Ureter (tissue), 1 donor: ENCODE data around the gene ZBTB45. TPM values are rescaled to one million over a fixed set of nuclear protein-coding genes. Genes with fewer than 3 reads are reported as not detected.
"Not testable (repeated sequence)": the region's sequence is repeated elsewhere in the genome, so short reads cannot be mapped to it uniquely, and the experiment has no call there.

Experiments
- DNase-seq: peaks from one replicate; pipeline ENCODE4 v3.0.0-alpha.2; 2020; ENCODE audit warnings: low spot score
- total RNA-seq: library from RNA; stranded (reverse); gene quantifications from one replicate; pipeline ENCODE4 v1.2.4, GENCODE V29; 2023
- donor health status: DM: yes; HTN: yes; CAD: no.

The ZBTB45 gene
- total RNA-seq, 1 donor from 2014 or later: 14.9 TPM

DNA sequence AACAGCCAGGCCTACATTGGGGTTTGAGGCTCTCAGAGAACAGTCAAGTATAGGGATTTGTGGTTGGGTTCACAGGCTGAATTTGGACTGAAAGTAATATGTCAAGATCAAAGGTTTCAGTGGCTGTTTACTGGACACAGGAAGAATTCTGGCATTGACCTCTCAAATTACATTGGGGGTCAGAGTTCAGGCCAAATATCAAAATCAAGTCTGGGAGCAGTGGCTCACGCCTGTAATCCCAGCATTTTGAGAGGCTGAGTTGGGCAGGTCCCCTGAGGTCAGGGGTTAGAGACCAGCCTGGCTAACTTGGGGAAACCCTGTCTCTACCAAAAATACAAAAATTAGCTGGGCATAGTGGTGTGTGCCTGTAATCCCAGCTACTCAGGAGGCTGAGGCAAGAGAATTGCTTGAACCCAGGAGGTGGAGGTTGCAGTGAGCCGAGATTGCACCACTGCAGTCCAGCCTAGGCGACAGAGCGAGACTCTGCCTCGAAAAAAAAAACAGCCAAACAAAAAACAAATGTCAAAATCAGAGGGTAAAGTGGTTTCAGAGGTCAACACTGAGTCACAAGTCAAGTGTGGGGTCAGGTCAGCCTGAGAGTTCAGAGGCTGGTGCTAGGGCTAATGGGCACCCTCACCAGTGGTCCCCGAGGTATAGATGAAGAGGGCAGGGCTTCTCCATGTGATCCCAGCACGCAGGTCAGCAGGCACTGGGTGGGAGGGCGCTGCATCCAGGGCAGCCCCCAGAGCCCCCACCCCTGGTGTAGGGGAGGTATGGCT lies 9.3 kb downstream of the ZBTB45 start:
- DNase-seq: no peak

DNA sequence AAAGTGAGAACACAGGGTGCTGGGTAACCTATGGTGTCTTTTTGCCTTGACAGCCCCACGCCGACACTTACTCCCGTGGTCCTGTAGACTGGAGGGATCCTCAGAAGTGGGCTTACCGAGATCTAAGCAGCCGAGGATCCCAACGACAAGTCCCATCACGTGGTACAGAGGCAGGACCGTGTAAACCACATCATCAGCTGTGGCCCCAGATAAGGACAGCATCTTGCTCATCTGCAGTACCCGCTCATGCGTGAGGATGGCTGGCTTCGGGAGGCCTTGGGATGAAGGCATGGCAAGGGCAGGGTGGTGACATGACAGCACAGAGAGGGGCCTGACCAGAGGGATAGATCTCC lies 9.9 kb downstream of the ZBTB45 start:
- no peak for DNase-seq

DNA sequence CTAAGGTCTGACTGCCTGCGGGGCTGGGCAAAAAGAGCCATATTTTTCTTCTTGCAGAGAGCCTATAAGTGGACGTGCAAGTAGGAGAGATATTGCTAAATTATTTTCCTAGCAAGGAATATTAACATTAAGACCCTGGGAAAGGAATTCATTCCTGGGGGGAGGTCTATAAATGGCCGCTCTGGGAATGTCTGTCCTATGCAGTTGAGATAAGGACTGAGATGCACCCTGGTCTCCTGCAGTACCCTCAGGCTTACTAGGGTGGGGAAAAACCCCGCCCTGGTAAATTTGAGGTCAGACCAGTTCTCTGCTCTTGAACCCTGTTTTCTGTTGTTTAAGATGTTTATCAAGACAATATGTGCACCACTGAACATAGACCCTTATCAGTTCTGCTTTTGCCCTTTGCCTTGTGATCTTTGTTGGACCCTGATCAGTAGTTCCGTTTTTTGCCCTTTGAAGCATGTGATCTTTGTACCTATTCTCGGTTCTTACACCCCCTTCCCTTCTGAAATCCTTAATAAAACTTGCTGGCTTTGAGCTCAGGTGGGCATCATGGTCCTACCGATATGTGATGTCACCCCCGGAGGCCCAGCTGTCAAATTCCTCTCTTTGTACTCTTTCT lies 11.9 kb downstream of the ZBTB45 start:
- DNase-seq: not testable (repeated sequence)

DNA sequence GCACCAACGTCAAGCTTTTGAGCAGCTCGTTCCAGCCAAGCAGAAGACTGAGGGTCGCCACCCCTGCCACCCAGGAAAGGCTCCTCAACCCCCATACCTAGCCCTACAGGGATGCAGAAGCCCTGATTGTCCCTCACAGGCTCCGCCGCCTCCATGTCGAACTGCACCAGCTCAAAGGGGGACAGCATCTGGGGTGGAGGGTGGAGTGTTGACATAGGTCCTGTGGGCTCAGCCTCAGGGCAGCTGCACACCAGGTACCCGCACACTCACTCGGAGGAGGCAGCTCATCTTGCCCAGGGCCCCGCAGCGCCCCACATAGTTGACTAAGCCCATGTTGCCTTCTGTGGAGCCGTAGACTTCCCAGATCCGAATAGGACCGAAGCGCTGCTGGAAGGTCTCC lies 19.4 kb downstream of the ZBTB45 start:
- DNase-seq: no peak

DNA sequence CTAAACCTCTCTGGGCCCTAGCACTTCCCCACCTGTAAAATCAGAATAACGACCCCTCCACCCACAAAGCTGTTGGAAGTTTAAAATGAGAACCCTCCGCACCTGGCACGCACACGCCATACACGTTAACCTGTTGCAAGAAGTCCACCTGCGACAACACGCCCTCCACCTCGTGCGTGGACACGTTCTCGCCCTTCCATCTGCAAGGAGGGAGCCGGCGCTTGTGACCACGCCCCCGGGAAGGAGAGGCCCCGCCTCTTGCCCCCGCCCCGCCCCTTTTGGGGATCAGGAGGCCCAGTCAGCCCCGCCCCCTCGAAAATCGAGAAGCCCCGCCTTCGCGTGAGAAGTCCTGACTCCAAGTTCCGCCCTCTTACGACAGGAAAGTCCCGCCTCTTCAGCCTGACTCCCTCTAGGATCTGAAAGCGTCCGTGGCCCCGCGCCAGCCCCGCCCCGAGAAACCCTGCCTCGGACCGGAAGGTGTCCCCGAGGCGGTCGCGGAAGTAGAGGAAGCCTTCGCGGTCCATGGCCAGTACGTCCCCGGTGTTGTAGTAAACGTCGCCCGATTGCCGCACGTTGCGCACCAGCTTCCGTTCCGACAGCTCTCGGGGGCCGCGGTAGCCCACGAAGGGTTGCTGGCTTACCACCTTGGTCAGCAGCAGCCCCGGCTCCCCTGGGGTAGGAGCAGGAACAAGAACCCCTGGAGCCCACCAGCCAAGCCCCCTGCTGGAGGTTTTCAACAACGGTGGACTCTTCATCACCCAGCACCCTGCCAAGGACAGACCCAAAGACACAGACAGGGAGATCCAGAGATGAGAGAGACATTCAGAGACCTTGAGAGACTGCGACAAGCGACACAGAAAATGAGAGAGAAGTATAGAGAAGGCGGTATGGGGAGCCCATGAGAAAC lies 20.3 kb downstream of the ZBTB45 start:
- DNase-seq: peak; percentile 100

DNA sequence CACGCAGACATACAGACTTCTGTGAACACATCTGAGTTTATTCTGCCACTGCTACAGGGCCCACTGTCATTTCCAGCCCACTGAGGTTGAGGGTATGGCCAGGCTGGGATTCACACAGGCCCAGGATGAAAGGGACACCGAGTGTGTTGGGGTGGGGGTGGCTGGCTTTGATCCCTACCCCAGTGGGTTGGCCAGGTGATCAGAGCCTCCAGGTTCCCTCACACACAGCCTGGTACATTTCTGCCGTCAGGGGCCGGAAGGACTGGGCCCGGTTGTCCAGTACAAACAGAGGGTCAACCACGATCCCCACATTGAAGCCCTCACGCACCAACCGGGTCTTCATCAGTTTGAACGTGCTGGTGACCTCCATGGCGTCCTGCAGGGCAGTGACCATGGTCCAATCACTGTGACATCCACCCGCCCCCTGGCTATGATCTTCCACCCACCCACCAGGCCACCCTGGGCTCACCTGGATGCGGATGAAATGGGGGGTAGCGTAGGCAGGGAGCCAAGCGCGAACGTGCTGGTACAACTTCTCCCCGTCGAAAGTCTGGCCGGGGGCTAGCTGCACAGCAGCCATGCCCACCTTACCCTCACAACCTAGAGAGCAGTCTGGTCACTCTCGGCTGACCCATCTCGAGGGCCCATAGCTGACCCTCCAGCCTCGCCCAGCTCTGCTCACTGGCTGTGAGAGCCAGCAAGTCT lies 21.1 kb downstream of the ZBTB45 start:
- DNase-seq: no peak

DNA sequence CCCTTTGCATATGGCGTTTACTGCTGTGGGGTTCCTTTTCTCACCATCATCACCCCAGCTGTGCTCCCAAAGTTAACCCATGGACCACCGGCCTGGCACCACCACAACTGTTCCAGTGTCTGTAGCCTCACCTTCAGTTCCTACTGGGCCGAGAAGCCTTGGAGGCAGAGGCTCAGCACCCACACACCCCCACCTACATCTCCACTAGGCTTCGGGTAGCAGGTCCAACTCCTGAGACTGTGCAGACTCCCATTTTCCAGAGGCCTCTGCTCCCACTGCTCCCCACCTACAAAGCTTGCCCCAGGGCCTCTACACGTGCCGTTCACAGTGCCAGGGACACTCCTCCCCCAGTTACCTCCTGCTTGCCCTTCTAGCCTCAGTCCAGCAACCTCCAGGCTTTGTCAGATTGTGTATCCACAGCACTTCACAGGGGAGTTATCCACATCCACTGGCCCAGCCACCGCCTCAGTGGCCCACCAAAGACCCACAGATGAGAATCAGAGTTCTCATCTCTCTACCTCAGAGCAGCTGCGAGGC lies 21.9 kb downstream of the ZBTB45 start:
- no peak for DNase-seq

DNA sequence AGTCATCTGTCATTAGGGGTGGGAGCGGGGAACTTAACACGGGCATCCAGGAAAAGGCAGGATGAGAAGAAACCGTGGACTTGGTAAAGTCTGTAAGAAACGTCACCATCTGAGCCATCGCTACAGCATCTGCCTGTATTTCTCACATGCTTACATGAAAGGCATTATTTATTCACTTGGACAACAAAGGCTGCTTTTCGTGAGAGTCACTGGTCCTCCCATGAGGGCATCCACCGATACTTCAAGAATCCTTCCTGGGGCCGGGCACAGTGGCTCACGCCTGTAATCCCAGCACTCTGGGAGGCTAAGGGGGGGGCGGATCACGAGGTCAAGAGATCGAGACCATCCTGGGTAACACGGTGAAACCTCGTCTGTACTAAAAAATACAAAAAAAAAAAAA lies 27.3 kb downstream of the ZBTB45 start:
- no peak for DNase-seq

DNA sequence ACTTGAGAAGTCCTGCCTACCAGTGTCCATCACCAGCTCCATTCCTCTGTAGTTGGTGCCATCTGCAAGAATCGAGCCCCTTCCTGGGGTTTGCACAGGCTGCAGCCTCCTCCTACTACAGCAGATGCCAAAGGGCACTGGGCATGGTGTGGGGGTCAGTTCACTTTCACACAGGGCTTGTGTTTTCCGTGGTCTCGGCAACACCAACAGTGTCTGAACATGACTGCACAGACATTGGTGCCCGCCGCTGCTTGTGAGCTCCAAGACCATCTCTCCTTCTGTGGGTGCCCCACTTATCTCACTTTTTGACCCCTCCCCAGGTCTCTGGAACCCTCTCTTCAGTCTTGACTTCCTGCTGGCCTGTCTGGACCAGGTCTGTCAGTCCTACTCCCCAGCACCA lies 28.2 kb downstream of the ZBTB45 start:
- DNase-seq: no peak

DNA sequence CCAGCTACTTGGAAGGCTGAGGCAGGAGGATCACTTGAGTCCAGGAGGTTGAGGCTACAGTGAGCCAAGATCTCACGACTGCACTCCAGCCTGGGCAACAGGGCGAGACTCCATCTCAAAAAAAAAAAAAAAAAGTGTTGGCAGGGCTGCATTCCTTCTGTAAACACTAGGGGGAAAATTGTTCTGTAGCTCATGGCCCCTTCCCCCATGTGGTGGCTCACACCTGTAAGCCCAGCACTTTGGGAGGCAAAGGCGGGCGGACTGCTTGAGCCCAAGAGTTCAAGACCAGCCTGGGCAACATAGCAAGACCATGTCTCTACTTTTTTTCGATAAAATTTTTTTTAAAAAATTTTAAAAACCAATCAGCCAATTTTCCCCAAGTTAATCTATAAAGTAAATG lies 35.3 kb downstream of the ZBTB45 start:
- not testable (repeated sequence) for DNase-seq

DNA sequence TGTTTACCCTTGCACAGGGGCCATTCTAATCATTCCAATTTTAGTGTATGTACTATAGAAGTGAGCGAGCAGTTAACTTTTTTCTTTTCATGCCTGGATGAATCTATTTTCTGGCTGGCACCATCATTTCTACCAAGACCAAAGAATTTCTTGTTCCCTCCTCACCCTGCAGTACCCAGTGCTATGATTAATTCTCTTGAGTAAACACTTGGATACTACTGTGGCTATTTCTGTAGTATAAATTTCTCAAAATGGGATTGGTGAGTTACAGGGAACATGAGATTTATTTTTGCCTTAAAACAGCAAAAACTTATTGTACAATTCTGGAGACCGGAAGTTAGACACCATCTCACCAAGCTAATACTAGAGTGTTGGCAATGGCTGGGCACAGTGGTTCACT lies 35.8 kb downstream of the ZBTB45 start:
- no peak for DNase-seq

DNA sequence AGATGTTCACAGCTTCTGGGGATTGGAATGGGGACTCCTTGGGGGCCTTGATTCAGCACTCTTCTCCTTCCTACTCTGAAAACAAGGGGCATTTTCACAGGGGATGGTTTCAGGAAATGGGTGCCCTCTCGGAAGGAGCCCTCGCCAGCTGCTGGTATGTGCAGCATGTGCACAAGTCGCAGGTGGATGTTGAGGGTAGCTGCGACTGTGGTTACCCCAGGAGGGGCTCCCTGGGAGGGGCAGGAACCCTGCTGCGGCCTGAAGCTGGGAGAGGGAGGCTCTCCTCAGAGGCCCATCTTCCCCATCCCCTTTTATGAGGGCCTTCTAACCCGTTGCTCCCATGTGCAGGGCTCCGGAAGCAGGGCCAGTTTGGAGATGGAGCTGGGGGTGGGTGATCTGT lies 37.2 kb downstream of the ZBTB45 start:
- no peak for DNase-seq

DNA sequence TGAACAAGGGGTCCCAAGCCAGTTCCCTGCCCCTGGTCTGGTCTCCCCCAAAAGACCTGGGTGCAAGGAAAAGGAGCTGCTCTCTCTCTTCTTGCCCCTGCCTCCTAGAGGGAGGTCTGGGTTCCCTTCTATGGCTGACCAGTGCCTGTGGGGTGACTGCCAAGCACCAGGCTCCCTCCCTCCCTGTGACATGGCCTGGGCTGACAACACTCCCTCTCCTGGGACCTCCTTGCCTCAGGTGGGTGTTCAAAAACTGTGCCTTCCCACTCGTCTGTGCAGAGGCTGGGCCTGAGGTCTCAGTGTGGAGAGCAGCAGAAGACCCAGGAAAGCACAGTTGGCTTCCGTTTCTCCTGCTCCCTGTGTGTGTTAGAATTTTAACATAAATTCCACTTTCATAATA lies 38.8 kb downstream of the ZBTB45 start:
- DNase-seq: no peak

DNA sequence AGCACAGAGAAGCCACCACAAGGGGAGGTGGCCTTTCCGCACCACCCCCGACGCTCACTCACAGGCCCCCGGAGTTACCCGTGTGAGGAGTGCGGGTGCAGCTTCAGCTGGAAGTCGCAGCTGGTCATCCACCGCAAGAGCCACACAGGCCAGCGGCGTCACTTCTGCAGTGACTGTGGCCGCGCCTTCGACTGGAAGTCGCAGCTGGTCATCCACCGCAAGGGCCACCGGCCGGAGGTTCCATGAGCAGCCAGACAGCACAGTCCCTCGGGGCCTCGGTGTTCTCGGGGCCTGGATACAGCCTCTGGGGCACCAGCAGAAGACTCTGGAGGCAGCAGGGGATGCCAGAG lies 39.2 kb downstream of the ZBTB45 start:
- DNase-seq: no peak

DNA sequence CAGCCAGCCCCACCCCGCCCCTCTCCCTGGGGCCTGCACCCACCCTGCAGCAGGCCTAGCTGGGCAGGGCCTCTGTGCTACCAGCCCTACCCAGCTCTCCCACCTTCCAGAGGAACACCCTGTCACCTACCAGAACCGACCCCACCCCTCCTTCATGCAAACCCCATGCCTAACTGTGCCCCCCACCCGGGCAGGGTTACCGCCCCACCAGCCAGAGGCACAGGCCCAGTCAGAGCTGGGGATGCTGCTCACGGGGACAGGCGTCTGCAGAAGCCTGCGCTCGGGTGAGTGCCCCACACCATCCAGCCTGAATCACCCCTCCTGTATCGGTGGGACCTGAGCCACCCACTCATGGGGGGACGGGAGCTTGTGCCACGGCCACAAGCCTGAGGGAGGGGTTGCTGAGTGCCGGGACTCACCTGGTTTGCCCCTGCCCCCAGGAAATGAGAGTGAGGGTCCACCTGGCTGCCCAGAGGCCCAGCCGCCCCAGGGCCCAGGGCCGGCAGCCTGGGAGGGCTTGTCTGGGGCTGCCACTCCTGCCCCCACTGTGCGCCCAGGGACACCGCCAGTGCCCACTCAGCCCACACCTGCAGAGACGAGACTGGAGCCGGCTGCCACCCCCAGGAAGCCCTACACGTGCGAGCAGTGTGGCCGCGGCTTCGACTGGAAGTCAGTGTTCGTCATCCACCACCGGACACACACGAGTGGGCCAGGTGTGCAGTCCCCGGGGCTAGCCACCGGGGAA lies 39.7 kb downstream of the ZBTB45 start:
- no peak for DNase-seq

DNA sequence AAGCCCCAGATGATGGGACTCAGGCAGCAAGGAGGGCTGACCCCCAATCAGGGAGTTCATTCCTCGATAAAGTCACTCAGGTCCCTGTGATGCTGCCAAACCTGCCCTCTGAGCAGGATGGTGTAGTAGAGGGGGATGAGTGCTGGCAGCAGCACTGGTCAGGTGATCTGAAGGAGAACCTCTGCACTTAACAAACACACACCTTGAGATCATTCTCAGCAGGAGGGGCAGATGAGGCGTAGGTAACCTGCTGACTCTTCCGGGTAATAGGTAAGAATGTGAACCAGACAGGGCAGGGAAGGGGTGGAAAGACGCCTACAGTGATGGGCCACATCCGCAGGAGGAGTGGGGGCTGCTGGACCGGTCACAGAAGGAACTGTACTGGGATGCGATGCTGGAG lies 40.3 kb downstream of the ZBTB45 start:
- no peak for DNase-seq

DNA sequence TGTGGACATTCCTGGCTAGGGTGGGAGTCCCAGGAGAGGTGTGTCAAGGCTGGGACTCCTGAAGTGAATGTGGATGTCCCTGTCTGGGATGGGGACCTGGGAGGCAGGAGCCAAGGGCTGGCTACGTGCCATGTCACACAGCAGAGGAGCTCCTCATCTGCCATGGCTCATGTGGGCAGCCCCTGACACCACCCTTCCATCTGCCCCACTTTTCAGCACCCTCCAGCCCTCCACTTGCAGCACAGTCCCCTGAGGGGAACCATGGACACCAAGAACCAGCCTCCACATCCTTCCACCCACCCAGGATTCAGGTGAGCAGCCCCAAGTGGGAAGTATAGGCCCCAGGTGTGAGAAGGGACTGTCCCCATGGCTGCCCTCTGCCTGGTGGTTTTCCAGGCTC lies 41.7 kb downstream of the ZBTB45 start:
- DNase-seq: no peak

DNA sequence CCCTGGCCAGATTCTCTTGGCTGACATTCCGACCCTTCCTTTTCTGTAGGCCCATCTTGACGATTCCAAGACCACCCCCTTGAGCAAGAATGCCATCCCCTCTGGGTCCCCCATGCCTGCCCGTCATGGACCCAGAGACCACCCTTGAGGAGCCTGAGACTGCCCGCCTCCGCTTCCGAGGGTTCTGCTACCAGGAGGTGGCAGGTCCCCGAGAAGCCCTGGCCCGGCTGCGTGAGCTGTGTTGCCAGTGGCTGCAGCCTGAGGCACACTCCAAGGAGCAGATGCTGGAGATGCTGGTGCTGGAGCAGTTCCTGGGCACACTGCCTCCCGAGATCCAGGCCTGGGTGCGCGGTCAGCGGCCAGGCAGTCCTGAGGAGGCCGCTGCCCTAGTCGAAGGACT lies 42.5 kb downstream of the ZBTB45 start:
- DNase-seq: no peak

DNA sequence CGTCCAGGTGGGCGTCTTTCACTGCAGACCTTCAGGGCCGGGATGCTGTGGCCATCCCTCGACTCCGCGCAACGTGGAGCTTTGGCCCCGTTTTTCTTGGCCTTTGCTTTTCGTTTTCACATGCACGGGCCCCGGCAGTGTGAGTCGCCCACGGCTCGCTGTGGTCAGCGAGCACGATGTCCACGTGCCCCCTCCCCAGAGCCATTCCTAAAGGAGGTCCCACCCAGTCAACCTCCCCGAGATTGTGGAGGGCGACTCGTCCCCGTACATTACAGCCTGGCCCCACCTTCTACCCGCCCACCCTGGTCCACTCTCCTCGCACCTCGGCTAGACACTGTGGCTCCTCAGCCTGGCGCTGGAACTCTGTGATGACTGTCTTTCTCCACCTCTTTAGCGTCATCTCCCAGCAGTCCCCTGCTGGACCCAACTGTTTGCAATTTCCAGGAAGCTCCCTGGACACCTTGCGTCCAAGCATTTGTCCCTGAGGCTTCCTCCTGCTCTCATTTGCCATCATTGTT lies 43.1 kb downstream of the ZBTB45 start:
- DNase-seq: no peak

DNA sequence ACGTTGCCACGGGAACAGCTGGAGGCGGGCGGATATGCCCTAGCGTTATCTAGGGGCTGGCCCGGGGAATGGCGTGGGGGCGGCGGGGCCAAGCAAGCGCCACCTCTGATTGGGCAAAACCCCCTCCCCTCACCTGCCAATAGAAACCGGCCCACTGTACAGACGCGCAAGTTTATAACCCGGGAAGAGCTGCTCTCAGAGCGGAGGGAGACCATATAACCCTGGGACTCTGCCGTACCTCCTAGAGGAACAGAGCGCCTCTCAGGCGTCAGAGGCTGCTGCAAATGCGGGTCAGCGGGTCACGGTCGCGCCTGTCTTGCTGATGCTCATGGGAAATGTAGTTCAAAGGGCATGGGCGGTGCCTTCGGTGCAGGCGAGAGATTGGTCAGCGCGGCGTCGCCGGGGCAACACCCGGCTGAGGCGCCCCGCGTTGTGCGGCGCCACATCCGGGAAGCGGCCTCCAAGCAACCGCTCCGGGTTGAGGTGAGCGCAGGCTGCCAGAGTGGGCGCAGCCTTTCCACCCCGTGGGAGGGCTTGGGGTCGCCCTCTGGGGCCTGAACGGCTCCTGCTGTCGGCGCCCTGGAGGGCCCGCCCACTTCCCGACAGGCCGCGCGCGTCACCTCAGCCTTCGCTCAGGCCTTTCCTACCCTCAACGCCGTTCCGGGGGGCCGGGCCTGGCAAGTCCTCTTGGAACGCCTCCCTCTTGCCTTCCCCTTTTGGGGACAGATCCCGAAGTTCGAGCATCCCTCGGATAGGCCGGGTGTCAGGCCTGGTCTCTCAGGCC lies 43.7 kb downstream of the ZBTB45 start, which contains the start of gene ZNF446:
Gene ZNF446, plus strand, starts transcription at position 639 of the 784 bp plus-strand sequence. CDS start 867 bp downstream, outside the sequence.
- DNase-seq: peak; percentile 97
